VCaP (cell line): ENCODE results near the gene MYL3.

Experiments used
- H3K27ac ChIP-seq: fragments of 450-650 bp; 2 replicates; pipeline ENCODE4 v1.5.1; 2017
- TF ChIP-seq, protein P1 (sequence below): fragments of 450-650 bp; conservative IDR thresholded peaks from 2 replicates; pipeline ENCODE4 v1.5.1; 2017; ENCODE audit warnings: mild to moderate bottlenecking, moderate library complexity

Gene MYL3

DNA sequence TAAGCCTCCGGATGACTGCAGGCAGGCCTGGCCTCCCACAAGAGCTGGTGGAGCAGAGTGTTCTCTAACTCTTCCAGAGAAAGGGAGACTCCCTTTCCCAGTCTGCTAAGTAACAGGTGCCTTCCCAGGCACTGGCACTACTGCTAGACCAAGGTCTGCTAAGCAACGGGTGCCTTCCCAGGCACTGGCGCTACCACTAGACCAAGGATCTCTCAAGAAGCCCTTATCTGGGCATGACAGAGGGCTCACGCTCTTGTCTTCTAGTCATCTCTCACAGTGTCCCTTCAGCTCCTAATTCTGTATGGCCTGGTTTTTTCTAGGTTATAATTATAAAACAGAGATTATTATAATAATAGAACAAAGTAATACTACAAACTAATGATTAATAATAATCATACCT is 27.8 kb downstream of the MYL3 start:
- no peak overlapping the region for H3K27ac ChIP-seq
- TF ChIP-seq, protein P1, sequence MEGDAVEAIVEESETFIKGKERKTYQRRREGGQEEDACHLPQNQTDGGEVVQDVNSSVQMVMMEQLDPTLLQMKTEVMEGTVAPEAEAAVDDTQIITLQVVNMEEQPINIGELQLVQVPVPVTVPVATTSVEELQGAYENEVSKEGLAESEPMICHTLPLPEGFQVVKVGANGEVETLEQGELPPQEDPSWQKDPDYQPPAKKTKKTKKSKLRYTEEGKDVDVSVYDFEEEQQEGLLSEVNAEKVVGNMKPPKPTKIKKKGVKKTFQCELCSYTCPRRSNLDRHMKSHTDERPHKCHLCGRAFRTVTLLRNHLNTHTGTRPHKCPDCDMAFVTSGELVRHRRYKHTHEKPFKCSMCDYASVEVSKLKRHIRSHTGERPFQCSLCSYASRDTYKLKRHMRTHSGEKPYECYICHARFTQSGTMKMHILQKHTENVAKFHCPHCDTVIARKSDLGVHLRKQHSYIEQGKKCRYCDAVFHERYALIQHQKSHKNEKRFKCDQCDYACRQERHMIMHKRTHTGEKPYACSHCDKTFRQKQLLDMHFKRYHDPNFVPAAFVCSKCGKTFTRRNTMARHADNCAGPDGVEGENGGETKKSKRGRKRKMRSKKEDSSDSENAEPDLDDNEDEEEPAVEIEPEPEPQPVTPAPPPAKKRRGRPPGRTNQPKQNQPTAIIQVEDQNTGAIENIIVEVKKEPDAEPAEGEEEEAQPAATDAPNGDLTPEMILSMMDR, result no peak

DNA sequence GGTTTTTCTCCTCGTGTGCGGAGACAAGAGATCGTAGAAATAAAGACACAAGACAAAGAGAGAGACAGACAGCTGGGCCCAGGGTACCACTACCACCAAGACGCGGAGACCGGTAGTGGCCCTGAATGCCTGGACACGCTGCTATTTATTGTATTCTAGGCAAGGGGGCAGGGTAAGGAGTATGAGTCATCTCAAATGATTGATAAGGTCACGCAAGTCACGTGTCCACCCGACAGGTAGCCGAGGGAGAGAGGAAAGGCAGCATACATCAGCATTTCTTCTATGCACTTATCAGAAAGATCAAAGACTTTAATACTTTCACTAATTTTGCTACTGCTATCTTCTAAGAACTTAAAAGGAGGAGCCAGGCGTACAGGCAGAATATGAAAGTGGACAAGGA is 28.2 kb downstream of the MYL3 start:
- TF ChIP-seq, protein P1, result no peak
- H3K27ac ChIP-seq, result no peak overlapping the region

DNA sequence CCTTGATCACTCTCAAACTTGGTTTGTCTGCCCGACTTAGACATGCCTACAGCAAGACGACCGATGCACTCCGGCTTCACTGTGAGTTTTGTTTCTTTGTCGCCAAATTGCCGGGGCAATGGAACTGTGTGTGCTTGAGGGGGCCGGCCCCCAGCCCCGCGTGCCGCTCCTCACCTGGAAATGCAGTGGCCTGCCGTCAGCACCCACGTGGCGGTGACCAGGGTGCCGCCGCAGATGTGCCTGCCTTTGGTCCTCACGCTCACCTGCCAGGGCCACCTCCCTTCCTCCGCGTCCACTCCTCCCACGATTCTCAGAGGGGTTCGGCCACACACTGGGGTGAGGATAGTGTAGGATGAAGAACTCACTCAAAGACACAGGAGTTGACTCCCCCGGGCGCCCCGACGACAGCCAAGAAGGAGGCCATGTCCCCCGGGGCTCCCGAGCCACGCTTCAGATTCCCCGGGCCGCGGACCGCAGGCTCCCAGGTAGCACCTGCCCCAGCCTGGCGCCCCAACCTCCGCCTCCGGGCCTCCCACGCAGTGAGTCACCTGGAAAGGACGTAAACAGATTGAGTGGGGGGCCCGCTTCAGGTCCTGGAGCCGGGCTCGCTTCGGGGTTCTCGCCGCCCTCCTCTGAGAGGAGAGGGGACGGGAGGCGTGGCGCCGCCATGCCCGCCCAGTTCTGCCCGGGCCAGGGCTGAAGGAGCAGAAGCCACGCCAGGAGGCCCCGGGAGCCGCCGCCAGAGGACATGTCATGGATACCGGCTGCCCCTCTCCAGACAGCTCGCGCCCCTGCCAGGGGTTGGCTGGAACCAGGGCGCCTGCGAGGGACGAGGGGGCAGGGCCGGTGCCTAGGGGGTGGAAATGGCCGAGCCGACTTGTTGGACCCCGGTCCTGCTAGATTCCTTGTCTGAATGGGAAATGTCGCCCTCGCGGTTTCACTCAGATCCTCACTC is 29.6 kb downstream of the MYL3 start:
- TF ChIP-seq, protein P1, result no peak
- no peak overlapping the region for H3K27ac ChIP-seq

DNA sequence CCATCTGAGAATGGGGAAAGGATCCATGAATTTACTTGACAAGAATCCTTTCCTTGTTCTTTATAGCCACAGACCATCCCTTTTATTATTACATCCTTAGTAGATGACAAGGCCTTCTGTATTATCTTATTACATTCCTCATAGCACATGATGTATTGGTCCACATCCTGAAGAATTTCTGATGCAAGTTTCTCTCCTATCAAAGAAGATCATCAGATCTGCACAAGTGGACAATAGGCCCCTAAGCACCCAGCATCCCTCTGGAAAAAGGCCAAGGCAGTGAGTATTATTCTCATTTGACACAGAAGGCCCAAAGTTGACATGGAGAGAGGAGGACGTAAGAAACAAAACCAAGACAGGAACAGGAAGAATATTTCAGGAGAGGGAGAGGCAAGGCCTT is 31.4 kb downstream of the MYL3 start:
- TF ChIP-seq, protein P1, result no peak
- H3K27ac ChIP-seq, result no peak overlapping the region

DNA sequence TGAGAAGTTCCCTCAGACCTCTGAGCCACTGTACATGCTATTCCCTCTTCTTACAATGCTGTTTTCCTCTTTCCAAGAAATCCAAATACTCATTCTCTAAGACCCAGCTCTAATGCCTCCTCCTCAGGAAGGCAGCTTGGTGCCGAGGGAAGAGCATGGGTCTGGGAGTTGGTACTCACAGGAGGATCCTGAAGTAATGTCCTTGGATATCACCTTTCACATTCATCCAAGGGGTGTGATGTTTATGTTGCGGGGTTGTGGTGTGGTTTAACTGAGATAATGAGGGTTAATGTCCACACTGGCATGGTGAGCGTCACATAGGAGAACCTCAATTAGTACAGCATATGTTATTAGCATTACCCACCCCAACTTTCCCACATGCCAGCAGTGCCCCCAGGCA is 31.9 kb downstream of the MYL3 start:
- TF ChIP-seq, protein P1, result no peak
- no peak overlapping the region for H3K27ac ChIP-seq

DNA sequence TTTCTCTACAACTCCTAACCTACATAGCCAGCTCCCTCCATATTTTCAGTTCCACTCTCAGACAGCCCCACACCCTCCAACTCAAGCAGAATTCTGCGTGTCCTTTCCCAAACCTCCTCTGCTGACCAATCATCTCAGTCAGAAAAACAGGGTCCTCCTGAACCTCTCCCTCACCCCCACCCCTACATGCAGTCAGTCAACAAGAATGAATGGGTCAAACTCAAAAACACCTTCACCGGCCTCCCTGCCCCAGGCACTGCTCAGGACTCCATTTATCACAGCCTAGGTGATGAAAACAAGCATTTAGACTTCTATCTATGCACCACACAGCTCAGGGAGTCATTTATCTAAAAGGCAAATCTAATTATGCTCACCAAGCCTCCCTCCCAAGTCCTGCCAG is 32.4 kb downstream of the MYL3 start:
- TF ChIP-seq, protein P1, result no peak
- H3K27ac ChIP-seq, result no peak overlapping the region

DNA sequence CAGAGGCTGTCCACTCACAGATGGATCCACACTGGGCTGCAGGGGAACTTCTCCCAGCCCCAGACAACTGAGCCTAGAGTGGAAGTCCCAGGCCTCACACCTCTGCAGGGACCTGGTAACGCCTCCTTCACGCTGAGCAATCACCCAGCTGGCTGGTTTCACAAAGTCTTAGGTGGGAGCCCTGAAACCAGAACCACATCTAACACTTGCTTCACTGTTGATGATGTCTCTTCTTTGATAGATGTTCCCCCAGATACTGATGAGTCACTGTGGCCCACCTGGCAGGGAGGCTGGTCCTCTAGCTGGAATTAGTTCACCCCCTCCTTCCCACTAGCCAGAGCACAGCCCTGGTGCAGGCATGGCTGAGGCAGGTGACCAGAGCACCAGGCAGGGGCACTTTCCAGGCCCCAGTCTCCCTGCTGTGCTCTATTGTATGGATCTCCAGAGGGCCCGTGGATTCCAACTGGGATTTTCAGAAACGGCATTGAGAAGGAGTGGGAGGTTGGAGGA is 33.5 kb downstream of the MYL3 start:
- no peak overlapping the region for H3K27ac ChIP-seq
- TF ChIP-seq, protein P1, result no peak
